Coronary artery (tissue), 2 donors: Measurements from ENCODE around the gene DNAJC11.

Experiments used
- DNase-seq: peaks from one replicate; pipeline ENCODE4 v3.0.0-alpha.2; 2017; ENCODE audit warnings: low spot score
- H3K27ac ChIP-seq, 2 donors: fragments of 200-600 bp; sonication (generic); one replicate each; pipeline ENCODE4 v1.5.1; 2016 to 2019
- H3K4me3 ChIP-seq: fragments of 200-600 bp; sonication (generic); 2 replicates; pipeline ENCODE4 v1.5.1; 2016; ENCODE audit warnings: mild to moderate bottlenecking, moderate library complexity
- CTCF ChIP-seq: fragments of 200-600 bp; sonication (generic); IDR thresholded peaks from one replicate; pipeline ENCODE4 v1.5.1; 2019; ENCODE audit warnings: antibody characterized with exemption

Gene DNAJC11

DNA sequence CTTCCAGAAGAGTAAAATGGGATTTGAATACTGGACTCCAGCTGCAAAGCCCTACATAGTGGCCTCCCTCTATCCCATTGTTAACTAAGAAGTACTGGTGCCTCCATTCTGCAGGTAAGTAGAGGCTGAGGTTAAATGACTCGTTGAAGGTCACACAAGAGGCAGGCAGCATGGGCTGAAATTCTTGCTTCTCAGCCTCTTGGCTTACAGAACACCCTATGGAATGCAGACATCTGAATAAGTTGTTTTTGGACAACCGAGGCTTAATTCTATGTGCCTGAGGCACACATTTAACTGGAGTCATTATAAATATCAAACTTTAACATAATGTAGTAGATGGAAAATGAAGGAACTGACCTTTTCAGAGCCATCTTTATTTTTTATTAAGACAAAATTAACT lies 5.7 kb downstream of the DNAJC11 start:
- TF ChIP-seq CTCF: no peak
- no peak for DNase-seq
- Histone ChIP-seq H3K4me3 (no peak overlapping the region), H3K27ac (no peak overlapping the region)

DNA sequence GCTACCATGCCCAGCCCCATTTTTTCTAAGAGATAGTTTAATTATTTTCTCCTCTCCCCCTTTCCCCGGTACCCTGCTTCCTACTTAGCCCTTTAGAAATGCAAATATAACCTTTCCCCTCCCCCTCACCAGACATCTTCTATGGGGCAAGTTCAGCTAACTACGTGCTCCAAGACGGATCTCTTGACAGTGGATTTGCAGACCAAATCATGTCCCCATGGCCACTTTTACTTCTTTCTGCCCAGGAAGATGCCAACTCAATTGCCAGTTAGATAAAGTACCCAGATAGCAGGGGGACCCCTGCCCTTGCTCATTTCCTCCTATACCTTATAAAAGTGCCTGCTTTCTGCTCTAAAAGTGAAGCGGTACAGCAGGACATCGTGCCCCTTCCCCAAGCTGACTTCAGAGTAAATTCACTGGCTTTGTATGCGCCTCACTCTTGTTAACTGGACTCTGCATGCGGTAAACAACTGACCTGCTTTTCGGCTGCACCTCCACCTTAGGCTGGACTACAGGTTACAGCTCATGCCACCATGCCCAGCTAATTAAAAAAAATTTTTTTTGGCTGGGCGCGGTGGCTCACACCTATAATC lies 7.4 kb downstream of the DNAJC11 start:
- DNase-seq: no peak
- H3K4me3 ChIP-seq: no peak overlapping the region
- H3K27ac ChIP-seq: no peak overlapping the region
- no peak for TF ChIP-seq CTCF

GRCh38 chr1:6692956-6693355 lies 8.7 kb downstream of the DNAJC11 start:
- DNase-seq: no peak
- no peak overlapping the region for H3K27ac ChIP-seq
- no peak for TF ChIP-seq CTCF
- no peak overlapping the region for H3K4me3 ChIP-seq

GRCh38 chr1:6691507-6691906 lies 10.1 kb downstream of the DNAJC11 start:
- no peak for DNase-seq
- H3K4me3 ChIP-seq: no peak overlapping the region
- no peak overlapping the region for H3K27ac ChIP-seq
- no peak for TF ChIP-seq CTCF

- H3K27ac ChIP-seq: no peak overlapping the region
- TF ChIP-seq CTCF: no peak
- no peak overlapping the region for H3K4me3 ChIP-seq
- DNase-seq: no peak
Observed at GRCh38 chr1:6690186-6690585, 11.4 kb downstream of the DNAJC11 start.

DNA sequence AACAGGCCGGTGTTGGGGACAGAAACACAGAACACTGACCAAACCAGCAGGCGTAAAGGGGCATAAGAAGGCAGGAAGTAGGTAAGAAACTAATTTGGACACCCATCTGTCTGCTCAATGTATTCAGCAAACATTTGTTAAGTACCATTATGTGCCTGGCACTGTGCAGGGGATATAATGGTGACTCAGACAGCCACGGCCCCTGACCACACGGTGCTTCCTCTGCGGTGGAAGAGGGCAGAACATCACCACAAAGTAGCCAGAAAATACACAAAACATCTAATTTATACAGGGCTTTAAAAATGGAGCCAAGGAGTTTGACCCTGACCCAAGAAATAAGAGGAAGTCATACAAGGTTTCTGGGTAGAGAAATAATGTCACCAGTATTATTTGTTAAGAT lies 12.9 kb downstream of the DNAJC11 start:
- no peak for TF ChIP-seq CTCF
- no peak for DNase-seq
- no peak overlapping the region for H3K27ac ChIP-seq
- H3K4me3 ChIP-seq: no peak overlapping the region

DNA sequence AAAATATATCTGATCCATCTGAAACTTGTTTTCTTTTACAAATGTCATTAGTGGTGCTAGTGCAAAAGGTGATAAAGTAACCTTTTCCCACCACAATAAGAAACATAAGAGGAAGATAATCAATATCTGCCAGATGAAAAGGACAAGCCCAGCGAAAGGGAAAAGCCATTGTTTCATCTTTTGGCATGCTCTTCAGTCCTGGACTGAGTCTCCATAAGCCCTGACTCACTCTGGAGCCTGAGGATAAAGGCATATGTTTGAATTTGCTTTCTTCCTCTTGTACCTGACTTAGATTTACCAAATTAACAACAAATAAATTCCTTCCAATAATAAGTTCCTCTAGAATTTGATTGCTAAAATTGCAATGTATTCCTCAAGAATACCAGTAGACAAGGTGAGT lies 13.6 kb downstream of the DNAJC11 start:
- no peak overlapping the region for H3K27ac ChIP-seq
- TF ChIP-seq CTCF: no peak
- H3K4me3 ChIP-seq: no peak overlapping the region
- no peak for DNase-seq
